Measurements from ENCODE around the gene C17orf50.

Gene C17orf50

DNA sequence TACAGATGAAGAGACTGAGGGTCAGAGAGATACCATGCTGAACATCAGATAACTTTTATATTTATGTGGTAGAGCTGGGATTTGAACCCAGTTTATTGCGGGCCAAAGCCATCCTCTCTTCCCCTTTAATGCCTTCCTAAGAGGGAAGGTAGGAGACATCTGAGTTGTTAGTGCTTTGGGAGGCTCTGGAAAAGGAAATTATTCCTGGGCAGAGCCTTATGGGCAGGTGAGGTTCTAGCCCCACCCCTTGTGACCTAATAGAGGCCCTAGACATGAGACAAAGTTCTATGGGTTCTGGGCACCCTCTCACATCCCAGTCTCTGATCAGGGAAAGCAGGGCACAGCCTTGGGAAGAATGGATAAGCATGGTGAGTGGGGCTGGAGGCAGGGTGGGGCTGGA lies at the start of gene C17orf50:
C17orf50 (plus strand) TSS at position 301 of the 400 bp plus-strand sequence; CDS start at position 356, 55 bp downstream.
- H3K27me3 ChIP-seq (ENCODE audit: insufficient read depth, low read length) = peaks cover 10% of the 10 kb centered on the region; the same call in 1 of the 2 replicates
- no peak within 1 kb of the TSS for H3K9ac ChIP-seq (ENCODE audit: low read depth, low read length)
- H3K9me3 ChIP-seq (ENCODE audit: insufficient read depth, low read depth, low read length) = no peaks in the 10 kb centered on the region
- no peaks in the 10 kb centered on the region for H3K4me1 ChIP-seq (ENCODE audit: insufficient read depth, low read length)
- no peaks in the 10 kb centered on the region for H3K36me3 ChIP-seq (ENCODE audit: insufficient read depth, low read depth, low read length)
- H3K27ac ChIP-seq (ENCODE audit: low read length) = no peak within 1 kb of the TSS
- H3K4me3 ChIP-seq (ENCODE audit: low read length) = no peak within 1 kb of the TSS

GRCh38 chr17:35710950-35711349 lies 49.7 kb upstream of the C17orf50 start:
- no peaks in the 10 kb centered on the region for H3K9me3 ChIP-seq (ENCODE audit: insufficient read depth, low read depth, low read length)
- no peak overlapping the region for H3K27ac ChIP-seq (ENCODE audit: low read length)
- H3K4me1 ChIP-seq (ENCODE audit: insufficient read depth, low read length) = no peaks in the 10 kb centered on the region
- no peak overlapping the region for H3K9ac ChIP-seq (ENCODE audit: low read depth, low read length)
- H3K27me3 ChIP-seq (ENCODE audit: insufficient read depth, low read length) = no peaks in the 10 kb centered on the region
- no peak overlapping the region for H3K4me3 ChIP-seq (ENCODE audit: low read length)
- H3K36me3 ChIP-seq (ENCODE audit: insufficient read depth, low read depth, low read length) = peaks cover 43% of the 10 kb centered on the region

- Histone ChIP-seq H3K27me3 (ENCODE audit: insufficient read depth, low read length) (no peaks in the 10 kb centered on the region), H3K4me1 (ENCODE audit: insufficient read depth, low read length) (no peaks in the 10 kb centered on the region), H3K4me3 (ENCODE audit: low read length) (no peak overlapping the region), H3K27ac (ENCODE audit: low read length) (no peak overlapping the region), H3K36me3 (ENCODE audit: insufficient read depth, low read depth, low read length) (peaks cover 62% of the 10 kb centered on the region), H3K9ac (ENCODE audit: low read depth, low read length) (no peak overlapping the region), H3K9me3 (ENCODE audit: insufficient read depth, low read depth, low read length) (no peaks in the 10 kb centered on the region)
Observed at GRCh38 chr17:35713069-35713728, 47.5 kb upstream of the C17orf50 start.

- H3K9me3 ChIP-seq (ENCODE audit: insufficient read depth, low read depth, low read length) = no peaks in the 10 kb centered on the region
- H3K4me1 ChIP-seq (ENCODE audit: insufficient read depth, low read length) = no peaks in the 10 kb centered on the region
- no peak overlapping the region for H3K27ac ChIP-seq (ENCODE audit: low read length)
- peaks cover 62% of the 10 kb centered on the region for H3K36me3 ChIP-seq (ENCODE audit: insufficient read depth, low read depth, low read length)
- H3K9ac ChIP-seq (ENCODE audit: low read depth, low read length) = no peak overlapping the region
- no peaks in the 10 kb centered on the region for H3K27me3 ChIP-seq (ENCODE audit: insufficient read depth, low read length)
- H3K4me3 ChIP-seq (ENCODE audit: low read length) = no peak overlapping the region
Observed at GRCh38 chr17:35714988-35715387, 45.7 kb upstream of the C17orf50 start.

GRCh38 chr17:35715416-35715815 lies 45.3 kb upstream of the C17orf50 start:
- Histone ChIP-seq H3K27ac (ENCODE audit: low read length) (no peak overlapping the region), H3K9me3 (ENCODE audit: insufficient read depth, low read depth, low read length) (no peaks in the 10 kb centered on the region), H3K9ac (ENCODE audit: low read depth, low read length) (no peak overlapping the region), H3K36me3 (ENCODE audit: insufficient read depth, low read depth, low read length) (peaks cover 58% of the 10 kb centered on the region), H3K4me1 (ENCODE audit: insufficient read depth, low read length) (no peaks in the 10 kb centered on the region), H3K27me3 (ENCODE audit: insufficient read depth, low read length) (no peaks in the 10 kb centered on the region), H3K4me3 (ENCODE audit: low read length) (no peak overlapping the region)

GRCh38 chr17:35716173-35716572 lies 44.5 kb upstream of the C17orf50 start:
- Histone ChIP-seq H3K4me1 (ENCODE audit: insufficient read depth, low read length) (no peaks in the 10 kb centered on the region), H3K9me3 (ENCODE audit: insufficient read depth, low read depth, low read length) (no peaks in the 10 kb centered on the region), H3K4me3 (ENCODE audit: low read length) (no peak overlapping the region), H3K36me3 (ENCODE audit: insufficient read depth, low read depth, low read length) (peaks cover 50% of the 10 kb centered on the region), H3K9ac (ENCODE audit: low read depth, low read length) (no peak overlapping the region), H3K27me3 (ENCODE audit: insufficient read depth, low read length) (no peaks in the 10 kb centered on the region), H3K27ac (ENCODE audit: low read length) (no peak overlapping the region)

DNA sequence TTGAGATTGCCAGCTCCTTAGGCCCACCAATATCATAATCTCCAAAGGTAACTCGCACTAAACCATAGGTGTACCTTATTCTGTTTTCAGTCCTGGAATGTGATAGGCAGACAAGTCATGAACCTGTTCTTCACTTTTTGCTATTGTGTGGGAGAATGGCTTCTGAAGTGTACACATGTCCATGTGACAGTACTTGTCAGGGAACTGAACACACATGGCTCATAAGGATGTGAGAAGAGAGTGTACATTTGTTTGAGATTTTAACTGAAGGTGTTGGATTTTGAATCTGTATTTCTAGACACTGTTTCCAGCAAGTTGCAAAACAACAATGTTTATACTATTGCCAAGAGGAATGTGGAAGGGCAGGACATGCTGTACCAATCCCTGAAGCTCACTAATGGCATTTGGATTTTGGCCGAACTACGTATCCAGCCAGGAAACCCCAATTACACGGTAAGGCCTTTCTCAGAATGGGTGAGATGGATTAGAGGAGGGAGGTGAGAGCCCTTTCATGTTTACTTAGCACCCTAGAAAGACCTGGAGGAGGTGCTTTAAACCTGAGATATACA lies 43.7 kb upstream of the C17orf50 start:
- H3K4me1 ChIP-seq (ENCODE audit: insufficient read depth, low read length) = no peaks in the 10 kb centered on the region
- no peaks in the 10 kb centered on the region for H3K27me3 ChIP-seq (ENCODE audit: insufficient read depth, low read length)
- no peak overlapping the region for H3K9ac ChIP-seq (ENCODE audit: low read depth, low read length)
- H3K27ac ChIP-seq (ENCODE audit: low read length) = no peak overlapping the region
- H3K4me3 ChIP-seq (ENCODE audit: low read length) = no peak overlapping the region
- H3K36me3 ChIP-seq (ENCODE audit: insufficient read depth, low read depth, low read length) = peaks cover 52% of the 10 kb centered on the region
- no peaks in the 10 kb centered on the region for H3K9me3 ChIP-seq (ENCODE audit: insufficient read depth, low read depth, low read length)

- H3K4me3 ChIP-seq (ENCODE audit: low read length) = no peak overlapping the region
Observed at GRCh38 chr17:35717475-35717874, 43.2 kb upstream of the C17orf50 start.

DNA sequence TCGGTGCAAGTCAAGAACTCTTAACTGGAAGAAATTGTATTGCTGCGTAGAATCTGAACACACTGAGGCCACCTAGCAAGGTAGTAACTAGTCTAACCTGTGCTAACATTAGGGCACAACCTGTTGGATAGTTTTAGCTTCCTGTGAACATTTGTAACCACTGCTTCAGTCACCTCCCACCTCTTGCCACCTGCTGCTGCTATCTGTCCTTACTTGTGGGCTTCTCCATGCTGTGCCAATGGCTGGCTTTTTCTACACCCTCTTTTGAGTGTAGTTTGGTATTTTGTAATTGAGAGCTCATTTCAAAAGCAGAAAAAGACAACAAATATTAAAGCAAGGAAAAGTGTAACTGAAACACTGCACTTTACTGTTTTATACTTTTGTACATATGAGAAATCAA lies 37.0 kb upstream of the C17orf50 start:
- Histone ChIP-seq H3K9ac (ENCODE audit: low read depth, low read length) (no peak overlapping the region), H3K27me3 (ENCODE audit: insufficient read depth, low read length) (no peaks in the 10 kb centered on the region), H3K36me3 (ENCODE audit: insufficient read depth, low read depth, low read length) (peaks cover 58% of the 10 kb centered on the region), H3K4me3 (ENCODE audit: low read length) (no peak overlapping the region), H3K4me1 (ENCODE audit: insufficient read depth, low read length) (peaks cover 4% of the 10 kb centered on the region), H3K27ac (ENCODE audit: low read length) (no peak overlapping the region), H3K9me3 (ENCODE audit: insufficient read depth, low read depth, low read length) (no peaks in the 10 kb centered on the region)

More at GRCh38 chr17:35717475-35717874, 43.2 kb upstream of the C17orf50 start:
- Histone ChIP-seq H3K36me3 (ENCODE audit: insufficient read depth, low read depth, low read length) (peaks cover 56% of the 10 kb centered on the region), H3K27me3 (ENCODE audit: insufficient read depth, low read length) (no peaks in the 10 kb centered on the region), H3K4me1 (ENCODE audit: insufficient read depth, low read length) (no peaks in the 10 kb centered on the region), H3K9me3 (ENCODE audit: insufficient read depth, low read depth, low read length) (no peaks in the 10 kb centered on the region), H3K27ac (ENCODE audit: low read length) (no peak overlapping the region), H3K9ac (ENCODE audit: low read depth, low read length) (no peak overlapping the region)

GRCh38 chr17:35725058-35725457 lies 35.6 kb upstream of the C17orf50 start:
- Histone ChIP-seq H3K4me3 (ENCODE audit: low read length) (no peak overlapping the region), H3K9me3 (ENCODE audit: insufficient read depth, low read depth, low read length) (no peaks in the 10 kb centered on the region), H3K27ac (ENCODE audit: low read length) (no peak overlapping the region), H3K27me3 (ENCODE audit: insufficient read depth, low read length) (no peaks in the 10 kb centered on the region), H3K9ac (ENCODE audit: low read depth, low read length) (no peak overlapping the region), H3K4me1 (ENCODE audit: insufficient read depth, low read length) (peaks cover 16% of the 10 kb centered on the region), H3K36me3 (ENCODE audit: insufficient read depth, low read depth, low read length) (peaks cover 49% of the 10 kb centered on the region)

GRCh38 chr17:35725802-35726126 lies 34.9 kb upstream of the C17orf50 start:
- Histone ChIP-seq H3K4me3 (ENCODE audit: low read length) (no peak overlapping the region), H3K9me3 (ENCODE audit: insufficient read depth, low read depth, low read length) (no peaks in the 10 kb centered on the region), H3K27ac (ENCODE audit: low read length) (no peak overlapping the region), H3K4me1 (ENCODE audit: insufficient read depth, low read length) (peaks cover 22% of the 10 kb centered on the region), H3K27me3 (ENCODE audit: insufficient read depth, low read length) (peaks cover 5% of the 10 kb centered on the region), H3K36me3 (ENCODE audit: insufficient read depth, low read depth, low read length) (peaks cover 49% of the 10 kb centered on the region), H3K9ac (ENCODE audit: low read depth, low read length) (no peak overlapping the region)

GRCh38 chr17:35726127-35726952 lies 34.3 kb upstream of the C17orf50 start:
- Histone ChIP-seq H3K9ac (ENCODE audit: low read depth, low read length) (no peak overlapping the region), H3K4me1 (ENCODE audit: insufficient read depth, low read length) (peaks cover 26% of the 10 kb centered on the region), H3K27me3 (ENCODE audit: insufficient read depth, low read length) (peaks cover 10% of the 10 kb centered on the region), H3K9me3 (ENCODE audit: insufficient read depth, low read depth, low read length) (no peaks in the 10 kb centered on the region), H3K27ac (ENCODE audit: low read length) (no peak overlapping the region), H3K4me3 (ENCODE audit: low read length) (no peak overlapping the region), H3K36me3 (ENCODE audit: insufficient read depth, low read depth, low read length) (peaks cover 49% of the 10 kb centered on the region)

Measured in iPS-20b (cell line).